Measurements from ENCODE around the gene UIMC1. TPM values are rescaled to one million over a fixed set of nuclear protein-coding genes. Genes with fewer than 3 reads are reported as not detected.
A peak's percentile ranks its signal among the peaks of the same experiment; 100 is the strongest.

UIMC1 gene
- polyA plus RNA-seq, 1 of the 3 experiments (the other 2 are of a cell fraction), result 19.9 TPM

GRCh38 chr5:176890455-176891330 lies 115.9 kb downstream of the UIMC1 start (continued):
- TF ChIP-seq, protein P1, sequence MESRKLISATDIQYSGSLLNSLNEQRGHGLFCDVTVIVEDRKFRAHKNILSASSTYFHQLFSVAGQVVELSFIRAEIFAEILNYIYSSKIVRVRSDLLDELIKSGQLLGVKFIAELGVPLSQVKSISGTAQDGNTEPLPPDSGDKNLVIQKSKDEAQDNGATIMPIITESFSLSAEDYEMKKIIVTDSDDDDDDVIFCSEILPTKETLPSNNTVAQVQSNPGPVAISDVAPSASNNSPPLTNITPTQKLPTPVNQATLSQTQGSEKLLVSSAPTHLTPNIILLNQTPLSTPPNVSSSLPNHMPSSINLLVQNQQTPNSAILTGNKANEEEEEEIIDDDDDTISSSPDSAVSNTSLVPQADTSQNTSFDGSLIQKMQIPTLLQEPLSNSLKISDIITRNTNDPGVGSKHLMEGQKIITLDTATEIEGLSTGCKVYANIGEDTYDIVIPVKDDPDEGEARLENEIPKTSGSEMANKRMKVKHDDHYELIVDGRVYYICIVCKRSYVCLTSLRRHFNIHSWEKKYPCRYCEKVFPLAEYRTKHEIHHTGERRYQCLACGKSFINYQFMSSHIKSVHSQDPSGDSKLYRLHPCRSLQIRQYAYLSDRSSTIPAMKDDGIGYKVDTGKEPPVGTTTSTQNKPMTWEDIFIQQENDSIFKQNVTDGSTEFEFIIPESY (IDR thresholded peaks at IDR 0.05; ENCODE audit: borderline replicate concordance, low read depth), result no peak
- no peak for TF ChIP-seq SMC3 (IDR thresholded peaks at IDR 0.05; ENCODE audit: low read depth, low read length)
- TF ChIP-seq YY1 (IDR thresholded peaks at IDR 0.05; ENCODE audit: low read depth), result no peak
- no peak for TF ChIP-seq TAF1 (IDR thresholded peaks at IDR 0.05; ENCODE audit: borderline replicate concordance, low read depth, low read length)
- TF ChIP-seq JUND (IDR thresholded peaks at IDR 0.05), result no peak
- no peak for TF ChIP-seq FOXJ3 (CRISPR knock-in tag; IDR thresholded peaks at IDR 0.05)
- TF ChIP-seq EP300 (IDR thresholded peaks at IDR 0.05; ENCODE audit: borderline replicate concordance in 1 of 2, low read depth in 1 of 2, low read length in 1 of 2), result no peak

DNA sequence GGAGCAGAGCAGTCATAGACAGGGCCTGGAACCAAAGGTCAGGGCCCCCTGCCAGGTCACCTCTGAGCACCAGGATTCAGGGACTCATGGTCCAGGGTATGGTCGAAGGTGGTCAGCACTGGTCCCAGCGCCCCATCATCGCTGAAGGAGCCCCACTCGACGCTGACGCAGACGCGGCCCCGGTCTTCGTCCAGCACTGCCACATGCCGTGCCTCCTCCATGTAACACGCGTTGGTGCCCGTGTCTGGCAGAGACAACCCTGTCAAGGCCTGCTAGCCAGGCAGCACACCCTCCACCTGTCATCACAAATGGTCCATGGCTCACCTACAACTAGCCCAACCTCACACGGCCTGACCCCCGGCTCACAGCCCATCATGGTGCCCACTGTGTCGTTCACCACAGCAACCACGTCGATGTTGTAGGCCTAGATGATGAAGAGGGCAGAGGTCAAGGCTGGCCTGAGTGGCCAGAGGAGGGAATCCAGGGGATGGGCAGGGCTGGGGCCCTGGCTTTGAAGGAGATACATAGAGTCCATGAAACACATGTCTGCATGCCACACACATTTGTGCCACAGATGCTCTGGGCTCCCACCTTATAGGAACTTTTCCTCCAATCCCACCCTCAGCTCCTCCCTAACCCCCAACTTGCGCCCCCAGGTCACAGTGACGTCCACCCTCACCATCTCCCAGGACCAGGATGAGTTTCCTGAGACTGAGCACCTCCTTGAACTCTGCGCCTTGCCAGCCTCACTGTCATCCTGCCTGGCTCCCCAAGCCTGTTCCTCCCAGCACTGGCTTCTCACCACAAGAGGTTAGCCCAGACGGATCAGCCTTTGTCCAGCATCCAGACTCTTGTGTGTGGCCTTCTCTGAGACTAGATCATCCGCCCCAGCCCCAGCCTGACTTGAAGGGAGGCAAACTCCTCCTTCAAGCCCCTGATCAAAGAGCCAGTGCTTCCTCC lies 117.0 kb downstream of the UIMC1 start:
- 79% methylated on average over 24 of the region's 24 CpGs for WGBS (ENCODE audit: low lambda C conversion rate)

More for the DNA sequence above, 117.0 kb downstream of the UIMC1 start:
- Histone ChIP-seq H3K4me3 (ENCODE audit: low read depth in 2 of 2, low read length in 1 of 2) (no peak overlapping the region), H3K9me2 (no peaks in the 10 kb centered on the region), H3K4me1 (ENCODE audit: control insufficient read depth in 1 of 2, insufficient read depth in 2 of 2, low read depth in 1 of 2, low read length in 1 of 2) (peaks cover 0 to 13% of the 10 kb centered on the region in 2 experiments; a peak in 2 of 4 replicates), H3K27ac (ENCODE audit: low read depth in 2 of 2, low read length in 1 of 2) (no peak overlapping the region), H3K36me3 (replicated peaks in 1 of 2; ENCODE audit: control insufficient read depth in 1 of 2, insufficient read depth in 2 of 2, low read length in 1 of 2) (no peaks in the 10 kb centered on the region), H3K9ac (no peak overlapping the region), H3F3A (replicated peaks; ENCODE audit: insufficient read depth) (no peaks in the 10 kb centered on the region), H3K9me3 (no peaks in the 10 kb centered on the region), H3K4me2 (no peak overlapping the region), H4K20me1 (ENCODE audit: insufficient read depth) (no peaks in the 10 kb centered on the region), H2AFZ (ENCODE audit: low read depth) (no peak overlapping the region), H3K79me2 (ENCODE audit: insufficient read depth) (no peaks in the 10 kb centered on the region), H3K27me3 (ENCODE audit: insufficient read depth) (peaks cover 6% of the 10 kb centered on the region; the same call in 1 of the 2 replicates)
- TF ChIP-seq TEAD4 (IDR thresholded peaks at IDR 0.05; ENCODE audit: borderline replicate concordance, insufficient read depth) (no peak), RAD21 (IDR thresholded peaks at IDR 0.05; ENCODE audit: low read length) (no peak), FOXJ3 (CRISPR knock-in tag; IDR thresholded peaks at IDR 0.05) (no peak), GABPA (IDR thresholded peaks at IDR 0.05; ENCODE audit: low read depth) (no peak), MXI1 (IDR thresholded peaks at IDR 0.05; ENCODE audit: low read depth, low read length) (no peak), RXRA (IDR thresholded peaks at IDR 0.05; ENCODE audit: borderline replicate concordance, low read depth) (no peak), NRF1 (IDR thresholded peaks at IDR 0.05; ENCODE audit: low read depth, low read length) (no peak), YY1 (IDR thresholded peaks at IDR 0.05; ENCODE audit: low read depth) (no peak), PBX3 (IDR thresholded peaks at IDR 0.05) (no peak), SMC3 (IDR thresholded peaks at IDR 0.05; ENCODE audit: low read depth, low read length) (no peak), TCF12 (IDR thresholded peaks at IDR 0.05) (no peak), MEF2A (IDR thresholded peaks at IDR 0.05; ENCODE audit: borderline replicate concordance, low read depth) (no peak), CTCF (IDR thresholded peaks at IDR 0.05) (no peak), JUND (IDR thresholded peaks at IDR 0.05) (no peak), GATA2 (CRISPR knock-in tag; IDR thresholded peaks at IDR 0.05) (no peak), REST (IDR thresholded peaks at IDR 0.05; ENCODE audit: low read depth, low read length) (no peak)
- POLR2A ChIA-PET, result no interaction called here
- DNase-seq, result peak; percentile 24
- CTCF ChIA-PET, result no interaction called here
